NCI-H2227 (cell line): ENCODE data around the gene INSYN1.
A peak's percentile ranks its signal among the peaks of the same experiment; 100 is the strongest.
"Not testable (repeated sequence)": the region's sequence is repeated elsewhere in the genome, so short reads cannot be mapped to it uniquely, and the experiment has no call there.

Source experiments
- DNase-seq: peaks from one replicate; lab custom pipeline; 2025; ENCODE audit not compliant: unreplicated experiment; lab: John Stamatoyannopoulos, UW

Gene INSYN1

DNA sequence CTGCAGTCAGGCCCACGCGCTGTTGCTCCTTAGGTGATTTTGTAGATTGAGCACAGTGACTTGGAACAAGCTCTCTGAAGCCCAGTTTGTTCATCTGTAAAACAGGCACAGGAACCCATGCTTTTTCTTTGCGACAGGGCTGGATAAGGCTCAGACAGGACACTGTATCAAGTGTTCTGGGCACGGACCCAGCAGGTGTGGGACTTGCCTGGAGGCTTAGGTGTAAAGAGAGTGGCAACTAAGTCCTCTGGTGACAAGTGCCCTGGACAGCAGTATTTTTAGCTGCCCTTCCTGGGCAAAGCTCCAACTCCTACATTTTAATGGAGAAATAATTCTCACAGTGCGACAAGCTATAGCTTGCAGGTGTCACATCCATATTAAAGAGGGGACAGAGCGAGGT is 36.7 kb downstream of the INSYN1 start:
- DNase-seq: no peak

DNA sequence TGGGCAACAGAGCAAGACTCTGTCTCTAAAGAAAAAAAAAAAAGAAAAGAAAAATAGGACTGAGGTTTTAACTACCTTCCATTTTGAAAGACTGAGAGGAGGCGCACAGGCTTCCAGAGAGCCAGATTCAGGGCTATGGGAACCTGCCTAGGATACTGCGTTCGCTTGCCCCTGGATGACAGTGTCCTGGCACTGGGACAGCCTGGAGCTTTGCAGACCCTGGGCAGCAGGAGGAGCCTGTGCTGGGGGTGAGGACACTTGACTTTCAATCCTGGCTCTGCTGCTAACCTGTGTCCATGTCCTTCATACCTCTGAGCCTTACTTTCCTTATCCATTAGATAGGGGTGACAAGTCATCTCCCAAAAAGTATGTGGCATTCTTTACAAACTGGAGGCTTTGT is 37.7 kb downstream of the INSYN1 start:
- no peak for DNase-seq

- no peak for DNase-seq
Measured at GRCh38 chr15:73714695-73715301, 38.4 kb downstream of the INSYN1 start.

GRCh38 chr15:73712107-73712506 is 41.0 kb downstream of the INSYN1 start:
- no peak for DNase-seq

GRCh38 chr15:73711526-73711925 is 41.6 kb downstream of the INSYN1 start:
- no peak for DNase-seq

- no peak for DNase-seq
Measured at GRCh38 chr15:73710321-73710720, 42.8 kb downstream of the INSYN1 start.

- no peak for DNase-seq
Measured at GRCh38 chr15:73709686-73710085, 43.5 kb downstream of the INSYN1 start.

DNA sequence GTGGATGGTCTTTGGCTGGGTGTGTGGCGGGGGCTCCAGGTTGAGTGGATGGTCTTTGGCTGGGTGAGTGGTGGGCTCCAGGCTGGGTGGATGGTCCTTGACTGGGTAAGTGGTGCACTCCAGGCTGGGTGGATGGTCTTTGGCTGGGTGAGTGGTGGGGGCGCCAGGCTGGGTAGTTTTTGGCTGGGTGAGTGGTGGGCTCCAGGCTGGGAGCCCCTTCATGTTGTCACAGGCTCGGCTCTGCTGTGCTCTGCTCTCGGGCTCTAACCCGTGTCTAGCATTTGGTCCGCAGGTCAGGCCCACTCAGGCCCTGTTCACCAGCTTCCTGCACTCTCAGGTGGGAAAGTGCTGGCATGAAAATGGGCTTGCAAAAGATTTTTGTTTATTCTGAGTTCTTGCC is 43.9 kb downstream of the INSYN1 start:
- no peak for DNase-seq

DNA sequence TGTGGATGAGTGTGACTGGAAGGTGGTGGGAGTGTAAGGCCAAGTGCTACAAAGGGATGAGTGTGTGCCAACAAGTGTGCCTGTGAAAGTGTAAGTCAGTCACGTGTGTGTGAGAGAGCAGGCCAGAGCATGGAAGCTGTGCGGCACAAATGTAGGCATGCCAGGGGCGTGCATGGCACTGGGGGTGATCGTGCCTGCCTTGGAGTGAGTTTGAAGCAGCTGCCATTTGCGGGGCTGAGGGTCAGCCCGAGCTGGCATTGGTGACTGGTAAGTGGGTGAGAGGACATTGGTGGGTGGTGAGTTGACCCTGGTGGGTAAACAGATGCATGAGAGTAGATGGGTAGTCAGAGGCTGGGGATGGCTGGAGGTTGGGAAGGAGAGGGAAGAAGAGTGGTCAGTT is 44.5 kb downstream of the INSYN1 start:
- DNase-seq: no peak

GRCh38 chr15:73704869-73705645 is 48.1 kb downstream of the INSYN1 start:
- DNase-seq: peak; percentile 63

- DNase-seq: not testable (repeated sequence)
Measured at GRCh38 chr15:73704142-73704868, 48.8 kb downstream of the INSYN1 start.

DNA sequence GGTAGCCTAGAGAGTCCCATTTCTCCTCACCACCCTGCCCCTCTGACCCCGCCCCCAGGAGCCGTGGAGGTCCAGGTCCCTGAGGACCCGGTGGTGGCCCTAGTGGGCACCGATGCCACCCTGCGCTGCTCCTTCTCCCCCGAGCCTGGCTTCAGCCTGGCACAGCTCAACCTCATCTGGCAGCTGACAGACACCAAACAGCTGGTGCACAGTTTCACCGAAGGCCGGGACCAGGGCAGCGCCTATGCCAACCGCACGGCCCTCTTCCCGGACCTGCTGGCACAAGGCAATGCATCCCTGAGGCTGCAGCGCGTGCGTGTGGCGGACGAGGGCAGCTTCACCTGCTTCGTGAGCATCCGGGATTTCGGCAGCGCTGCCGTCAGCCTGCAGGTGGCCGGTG is 49.5 kb downstream of the INSYN1 start:
- not testable (repeated sequence) for DNase-seq

- DNase-seq: not testable (repeated sequence)
Measured at GRCh38 chr15:73702311-73703239, 50.6 kb downstream of the INSYN1 start.

DNA sequence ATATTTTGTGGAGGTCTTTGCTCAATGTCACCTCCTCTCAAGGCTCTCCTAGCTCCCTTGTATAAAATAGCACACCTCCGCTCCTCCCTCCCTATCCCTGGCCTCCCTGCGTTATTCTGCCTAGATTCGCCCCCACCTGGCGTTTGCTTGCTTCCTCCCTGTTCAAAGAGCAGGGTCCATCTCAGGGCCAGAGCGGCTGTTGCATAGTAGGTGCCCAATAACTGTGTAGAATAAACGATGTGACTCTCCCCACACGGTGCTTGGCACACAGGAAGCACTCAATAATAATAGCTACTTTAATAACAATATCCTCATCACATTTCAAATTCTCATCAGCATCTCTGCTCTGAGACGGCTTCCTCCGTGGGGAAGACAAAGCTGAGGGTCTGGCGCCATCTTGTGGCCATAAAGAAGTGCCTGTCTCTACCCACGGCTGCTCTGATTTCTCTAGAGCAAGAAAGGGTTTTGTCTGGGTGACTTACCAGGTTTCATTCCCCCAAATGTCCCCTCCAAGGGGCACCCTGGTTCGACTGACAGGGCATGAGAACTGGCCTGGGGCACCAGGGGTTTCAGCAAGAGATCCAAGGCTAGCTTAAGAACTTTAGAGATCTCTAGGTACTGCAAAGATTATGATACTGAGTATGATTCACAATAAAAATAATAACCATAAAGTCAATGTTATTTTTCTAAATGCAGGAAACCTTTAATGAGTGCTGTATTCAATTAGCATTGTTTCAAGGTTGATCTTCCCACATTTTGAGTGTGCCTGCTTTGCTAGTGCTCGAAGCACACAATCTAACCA is 52.9 kb downstream of the INSYN1 start:
- peak; percentile 83 for DNase-seq

GRCh38 chr15:73699249-73700040 is 53.7 kb downstream of the INSYN1 start:
- DNase-seq: no peak

- DNase-seq: peak; percentile 42
Measured at GRCh38 chr15:73697033-73697467, 56.1 kb downstream of the INSYN1 start.

DNA sequence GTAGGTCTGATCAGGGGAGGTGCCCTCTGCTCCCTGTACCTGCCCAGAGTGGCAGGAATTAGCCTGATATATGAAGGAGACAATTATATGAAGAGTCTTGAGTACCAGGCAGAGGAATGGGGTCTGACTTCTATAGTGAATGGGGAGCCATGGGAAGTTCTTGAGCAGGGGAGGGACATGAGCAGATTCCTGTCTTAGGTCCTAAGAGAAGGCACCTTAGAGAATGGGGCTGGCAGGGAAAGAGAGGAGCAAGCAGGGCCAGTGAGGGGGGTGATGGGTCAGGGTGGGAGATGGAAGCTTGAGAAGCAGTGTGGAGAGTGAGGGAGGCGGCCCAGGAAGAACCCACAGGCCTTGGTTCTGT is 56.5 kb downstream of the INSYN1 start:
- no peak for DNase-seq

GRCh38 chr15:73695773-73696640 is 57.1 kb downstream of the INSYN1 start:
- DNase-seq: no peak
